Measurements from ENCODE around the gene CLSTN2.

DNA sequence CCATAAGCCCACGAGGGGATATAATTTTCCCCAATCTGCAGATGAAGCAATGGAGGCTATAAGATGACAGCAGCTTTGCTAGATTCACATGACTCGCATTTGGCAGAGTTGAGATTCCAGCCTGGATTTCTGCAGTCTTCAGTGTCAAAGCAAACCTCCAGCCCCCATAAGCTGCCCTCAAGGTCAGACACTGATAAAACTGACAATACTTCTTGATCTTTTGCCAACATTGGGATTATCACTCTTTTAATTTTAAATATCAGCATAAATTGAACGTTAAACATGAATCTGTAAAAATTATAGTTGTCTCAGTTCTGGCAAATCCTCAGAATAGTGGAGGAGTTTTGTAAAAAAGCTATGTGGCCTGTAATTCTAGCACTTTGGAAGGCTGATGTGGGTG lies 508.8 kb downstream of the CLSTN2 start:
- TF ChIP-seq POLR2A (IDR thresholded peaks at IDR 0.05; ENCODE audit: low read depth) (no peak), CTCF (IDR thresholded peaks at IDR 0.05) (no peak), EP300 (IDR thresholded peaks at IDR 0.05) (no peak)

Data from esophagus muscularis mucosa (tissue), 4 donors.